ENCODE results near the gene NACC1. TPM values are rescaled to one million over a fixed set of nuclear protein-coding genes. Genes with fewer than 3 reads are reported as not detected.
A peak's percentile ranks its signal among the peaks of the same experiment; 100 is the strongest.

NACC1 gene
- total and polyA plus RNA-seq, 2 of the 13 experiments (the other 11 are each of a cell fraction or from before 2014, with no cell fraction given) = 31.8 to 42.3 TPM

GRCh38 chr19:13154241-13154778 lies 36.2 kb downstream of the NACC1 start (continued):
- TF ChIP-seq ZNF513 (CRISPR knock-in tag; conservative IDR thresholded peaks at IDR 0.05) = no peak
- no peak for TF ChIP-seq FOXP1 (IDR thresholded peaks at IDR 0.05)
- TF ChIP-seq FOXP1 (CRISPR knock-in tag; IDR thresholded peaks at IDR 0.05) = peak; percentile 24; the same call in 1 of the 2 replicates
- no peak for TF ChIP-seq ZNF224 (CRISPR knock-in tag; IDR thresholded peaks at IDR 0.05)
- TF ChIP-seq ZNF292 (CRISPR knock-in tag; IDR thresholded peaks at IDR 0.05; ENCODE audit: borderline replicate concordance, low read depth) = no peak
- 0 out of 2 replicates have a peak, but pooled peaks have one; percentile 44 for TF ChIP-seq ZNF354B (CRISPR knock-in tag; IDR thresholded peaks at IDR 0.05)
- TF ChIP-seq RCOR2 (CRISPR knock-in tag; IDR thresholded peaks at IDR 0.05) = no peak
- peak; percentile 36; the same call in 1 of the 2 replicates for TF ChIP-seq ARID4A (CRISPR knock-in tag; IDR thresholded peaks at IDR 0.05; ENCODE audit: borderline replicate concordance)
- no peak for TF ChIP-seq KMT2B (CRISPR knock-in tag; IDR thresholded peaks at IDR 0.05)
- TF ChIP-seq SALL1 (CRISPR knock-in tag; IDR thresholded peaks at IDR 0.05) = peak; percentile 51; the same call in 1 of the 2 replicates
- 0 out of 2 replicates have a peak, but pooled peaks have one; percentile 19 for TF ChIP-seq POGK (CRISPR knock-in tag; conservative IDR thresholded peaks at IDR 0.05)
- no peak for TF ChIP-seq RFX1 (IDR thresholded peaks at IDR 0.05)
- no peak for TF ChIP-seq ZBTB34 (CRISPR knock-in tag; IDR thresholded peaks at IDR 0.05)
- no peak for TF ChIP-seq ZNF326 (CRISPR knock-in tag; IDR thresholded peaks at IDR 0.05; ENCODE audit: borderline replicate concordance)
- peak; percentile 40; the same call in 1 of the 2 replicates for TF ChIP-seq ZNF501 (CRISPR knock-in tag; IDR thresholded peaks at IDR 0.05)
- no peak for TF ChIP-seq MAFF (IDR thresholded peaks at IDR 0.05; ENCODE audit: low read depth, low read length)
- peak; percentile 38 for TF ChIP-seq CREM (IDR thresholded peaks at IDR 0.05)
- no peak for TF ChIP-seq CREM (CRISPR knock-in tag; IDR thresholded peaks at IDR 0.05)
- no peak for TF ChIP-seq ZNF274 (CRISPR knock-in tag; IDR thresholded peaks at IDR 0.05)
- 0 out of 2 replicates have a peak, but pooled peaks have one; percentile 40 for TF ChIP-seq FOXP4 (CRISPR knock-in tag; IDR thresholded peaks at IDR 0.05)

Measured in HepG2 (cell line).